VCaP (cell line): ENCODE results near the gene RAI1.

ENCODE experiments used
- H3K27ac ChIP-seq: fragments of 450-650 bp; 2 replicates; pipeline ENCODE4 v1.5.1; 2017
- TF ChIP-seq, protein P1 (sequence below): fragments of 450-650 bp; conservative IDR thresholded peaks from 2 replicates; pipeline ENCODE4 v1.5.1; 2017; ENCODE audit warnings: mild to moderate bottlenecking, moderate library complexity

RAI1 gene

GRCh38 chr17:17796787-17797061 lies 115.5 kb downstream of the RAI1 start:
- TF ChIP-seq, protein P1, sequence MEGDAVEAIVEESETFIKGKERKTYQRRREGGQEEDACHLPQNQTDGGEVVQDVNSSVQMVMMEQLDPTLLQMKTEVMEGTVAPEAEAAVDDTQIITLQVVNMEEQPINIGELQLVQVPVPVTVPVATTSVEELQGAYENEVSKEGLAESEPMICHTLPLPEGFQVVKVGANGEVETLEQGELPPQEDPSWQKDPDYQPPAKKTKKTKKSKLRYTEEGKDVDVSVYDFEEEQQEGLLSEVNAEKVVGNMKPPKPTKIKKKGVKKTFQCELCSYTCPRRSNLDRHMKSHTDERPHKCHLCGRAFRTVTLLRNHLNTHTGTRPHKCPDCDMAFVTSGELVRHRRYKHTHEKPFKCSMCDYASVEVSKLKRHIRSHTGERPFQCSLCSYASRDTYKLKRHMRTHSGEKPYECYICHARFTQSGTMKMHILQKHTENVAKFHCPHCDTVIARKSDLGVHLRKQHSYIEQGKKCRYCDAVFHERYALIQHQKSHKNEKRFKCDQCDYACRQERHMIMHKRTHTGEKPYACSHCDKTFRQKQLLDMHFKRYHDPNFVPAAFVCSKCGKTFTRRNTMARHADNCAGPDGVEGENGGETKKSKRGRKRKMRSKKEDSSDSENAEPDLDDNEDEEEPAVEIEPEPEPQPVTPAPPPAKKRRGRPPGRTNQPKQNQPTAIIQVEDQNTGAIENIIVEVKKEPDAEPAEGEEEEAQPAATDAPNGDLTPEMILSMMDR = no peak
- no peak overlapping the region for H3K27ac ChIP-seq

DNA sequence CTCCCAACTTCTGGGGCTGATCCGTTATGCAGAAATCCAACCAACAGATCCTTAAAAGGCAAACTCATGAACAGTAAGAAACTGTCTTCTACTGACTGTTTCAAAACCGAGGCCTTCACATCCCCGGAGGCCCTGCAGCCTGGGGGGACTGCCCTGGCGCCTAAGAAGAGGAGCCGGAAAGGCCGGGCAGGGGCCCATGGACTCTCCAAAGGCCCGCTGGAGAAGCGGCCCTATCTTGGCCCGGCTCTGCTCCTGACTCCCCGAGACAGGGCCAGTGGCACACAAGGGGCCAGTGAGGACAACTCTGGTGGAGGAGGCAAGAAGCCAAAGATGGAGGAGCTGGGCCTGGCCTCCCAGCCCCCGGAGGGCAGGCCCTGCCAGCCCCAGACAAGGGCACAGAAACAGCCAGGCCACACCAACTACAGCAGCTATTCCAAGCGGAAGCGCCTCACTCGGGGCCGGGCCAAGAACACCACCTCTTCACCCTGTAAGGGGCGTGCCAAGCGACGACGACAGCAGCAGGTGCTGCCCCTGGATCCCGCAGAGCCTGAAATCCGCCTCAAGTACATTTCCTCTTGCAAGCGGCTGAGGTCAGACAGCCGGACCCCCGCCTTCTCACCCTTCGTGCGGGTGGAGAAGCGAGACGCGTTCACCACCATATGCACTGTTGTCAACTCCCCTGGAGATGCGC lies 116.0 kb downstream of the RAI1 start:
- H3K27ac ChIP-seq = no peak overlapping the region
- TF ChIP-seq, protein P1 = no peak

DNA sequence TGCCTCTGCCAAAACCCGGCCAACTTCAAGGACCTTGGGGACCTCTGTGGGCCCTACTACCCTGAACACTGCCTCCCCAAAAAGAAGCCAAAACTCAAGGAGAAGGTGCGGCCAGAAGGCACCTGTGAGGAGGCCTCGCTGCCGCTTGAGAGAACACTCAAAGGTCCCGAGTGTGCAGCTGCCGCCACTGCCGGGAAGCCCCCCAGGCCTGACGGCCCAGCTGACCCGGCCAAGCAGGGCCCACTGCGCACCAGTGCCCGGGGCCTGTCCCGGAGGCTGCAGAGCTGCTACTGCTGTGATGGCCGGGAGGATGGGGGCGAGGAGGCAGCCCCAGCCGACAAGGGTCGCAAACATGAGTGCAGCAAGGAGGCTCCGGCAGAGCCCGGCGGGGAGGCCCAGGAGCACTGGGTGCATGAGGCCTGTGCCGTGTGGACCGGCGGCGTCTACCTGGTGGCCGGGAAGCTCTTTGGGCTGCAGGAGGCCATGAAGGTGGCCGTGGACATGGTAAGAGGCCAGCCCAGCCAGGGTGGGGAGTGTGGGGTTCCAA lies 116.8 kb downstream of the RAI1 start:
- H3K27ac ChIP-seq = no peak overlapping the region
- TF ChIP-seq, protein P1 = no peak

- no peak overlapping the region for H3K27ac ChIP-seq
- TF ChIP-seq, protein P1 = no peak
Observed at GRCh38 chr17:17798573-17799255, 117.5 kb downstream of the RAI1 start.

- no peak overlapping the region for H3K27ac ChIP-seq
- TF ChIP-seq, protein P1 = no peak
Observed at GRCh38 chr17:17800504-17801021, 119.3 kb downstream of the RAI1 start.

GRCh38 chr17:17801800-17802481 lies 120.7 kb downstream of the RAI1 start:
- no peak overlapping the region for H3K27ac ChIP-seq
- TF ChIP-seq, protein P1 = no peak

GRCh38 chr17:17804007-17804406 lies 122.7 kb downstream of the RAI1 start:
- no peak overlapping the region for H3K27ac ChIP-seq
- TF ChIP-seq, protein P1 = no peak
